Measurements from ENCODE around the gene RAE1.
A peak's percentile ranks its signal among the peaks of the same experiment; 100 is the strongest.

RAE1 gene

DNA sequence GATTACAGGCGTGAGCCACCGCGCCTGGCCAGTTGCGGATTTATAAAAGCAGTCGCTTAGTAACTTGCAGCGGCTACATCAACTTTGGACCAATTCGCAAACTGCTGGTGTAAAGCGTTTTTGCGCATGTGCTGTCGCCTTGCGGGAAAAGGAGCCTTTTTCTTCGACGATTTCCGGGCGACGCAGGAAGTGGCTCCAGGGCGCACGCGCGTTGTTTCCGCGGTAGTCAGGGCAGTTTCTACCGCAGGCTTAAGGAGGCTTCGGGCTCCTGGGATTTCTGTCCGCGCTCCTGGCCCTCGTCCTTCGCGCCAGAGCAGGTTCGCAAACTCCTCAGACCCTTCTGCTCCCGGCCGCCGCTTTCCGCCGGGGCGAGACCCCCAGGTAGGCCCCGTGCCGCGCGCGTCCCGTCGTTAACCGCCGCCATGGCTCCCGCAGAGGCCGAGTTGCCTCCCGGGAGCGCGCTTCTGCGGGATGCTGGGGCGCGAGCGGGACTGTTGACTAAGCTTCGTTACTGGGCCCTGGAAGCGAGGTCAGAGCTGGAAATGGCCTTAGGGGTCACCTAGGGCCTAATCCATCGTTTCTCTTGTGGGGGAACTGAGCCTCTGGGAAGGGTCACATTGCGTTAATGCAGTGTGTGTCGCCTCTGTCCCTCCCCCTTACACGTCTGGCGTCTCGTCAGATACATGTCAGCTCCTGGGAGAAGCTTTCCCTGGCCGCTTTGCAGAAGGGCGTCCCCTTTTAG is at the start of gene RAE1:
Gene RAE1, plus strand, starts transcription at position 214 of the 742 bp plus-strand sequence. CDS start 2,784 bp downstream, outside the sequence.
- peak; percentile 94 for DNase-seq

DNA sequence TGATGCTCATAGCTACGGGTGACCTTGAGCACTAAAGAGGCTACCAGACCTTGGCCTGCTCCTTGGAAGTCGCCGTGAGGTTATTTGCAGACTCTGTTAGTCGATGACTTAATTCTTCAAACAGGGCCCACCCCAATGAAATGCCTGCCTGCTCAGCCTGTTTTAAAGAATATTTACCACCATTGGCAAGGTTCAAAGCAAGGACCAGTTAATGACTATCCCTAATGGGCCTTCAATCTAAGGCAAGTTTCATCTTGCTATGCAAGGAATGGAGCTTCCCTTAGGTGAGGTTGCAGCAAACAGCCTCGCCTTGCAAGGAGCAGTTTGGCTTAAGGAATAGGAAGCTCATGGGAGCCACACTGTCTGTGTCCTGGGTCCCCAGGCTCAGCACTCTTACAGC is 44.3 kb upstream of the RAE1 start:
- DNase-seq: no peak

- no peak for DNase-seq
Observed at GRCh38 chr20:57308451-57309271, 42.4 kb upstream of the RAE1 start.

DNA sequence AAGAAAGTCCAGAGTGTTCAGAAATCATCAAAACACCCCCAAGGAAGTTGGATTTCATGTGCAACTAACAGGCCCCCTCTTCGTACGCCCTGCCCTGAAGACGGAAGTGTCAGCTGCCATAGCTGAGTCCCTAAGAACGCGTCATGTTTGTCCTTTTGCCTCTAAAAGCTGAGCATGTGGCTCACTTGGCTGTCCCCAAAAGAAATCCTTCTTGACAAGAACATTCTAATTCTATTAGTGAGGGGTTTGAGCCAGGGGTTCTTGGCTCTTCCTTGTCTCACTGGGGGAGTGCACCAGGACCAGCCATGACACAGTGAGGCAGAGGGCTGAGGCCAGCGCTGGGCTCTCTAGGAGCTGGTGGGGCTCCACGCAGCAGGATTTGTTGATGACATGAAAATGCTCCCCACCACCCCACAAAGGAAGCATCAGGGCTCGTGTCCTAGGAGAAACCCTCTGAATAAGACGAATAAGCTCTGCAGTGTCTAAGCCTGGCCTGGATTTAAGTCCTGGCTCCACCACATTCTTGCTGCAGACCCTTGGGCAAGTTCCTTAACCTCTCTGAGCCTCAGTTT is 41.4 kb upstream of the RAE1 start:
- no peak for DNase-seq

DNA sequence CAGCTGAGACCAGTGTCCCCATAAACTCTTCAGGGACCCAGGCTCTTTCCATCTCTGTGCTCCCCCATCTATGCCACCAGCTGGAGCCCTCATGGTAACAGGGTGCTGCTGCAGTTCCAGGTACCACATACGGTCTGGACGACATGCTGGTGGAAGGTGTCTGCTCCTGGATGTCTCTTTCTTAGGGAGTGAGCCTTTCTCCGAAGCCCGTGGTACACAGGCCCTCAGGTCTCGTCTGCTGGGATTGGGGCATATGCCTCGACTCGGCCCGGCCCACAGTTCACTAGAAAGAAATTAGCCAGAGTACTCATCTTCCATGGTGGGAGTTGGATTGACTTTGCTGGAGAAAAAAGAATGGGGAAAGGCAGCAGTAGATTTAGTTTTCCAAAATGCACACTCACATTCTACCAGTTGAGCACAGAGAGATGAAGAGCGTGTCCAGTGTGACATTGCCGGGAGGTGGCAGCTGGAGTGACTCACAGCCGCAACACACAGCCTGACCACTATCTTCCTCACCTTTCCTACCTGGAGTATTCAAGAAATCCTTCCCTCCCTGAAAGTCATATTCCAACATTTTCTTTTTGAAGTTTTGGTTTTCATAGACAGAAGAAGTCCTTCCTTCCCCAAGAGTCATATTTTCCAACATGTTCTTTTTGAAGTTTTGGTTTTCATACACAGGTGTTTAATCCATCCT is 40.1 kb upstream of the RAE1 start:
- DNase-seq: no peak

DNA sequence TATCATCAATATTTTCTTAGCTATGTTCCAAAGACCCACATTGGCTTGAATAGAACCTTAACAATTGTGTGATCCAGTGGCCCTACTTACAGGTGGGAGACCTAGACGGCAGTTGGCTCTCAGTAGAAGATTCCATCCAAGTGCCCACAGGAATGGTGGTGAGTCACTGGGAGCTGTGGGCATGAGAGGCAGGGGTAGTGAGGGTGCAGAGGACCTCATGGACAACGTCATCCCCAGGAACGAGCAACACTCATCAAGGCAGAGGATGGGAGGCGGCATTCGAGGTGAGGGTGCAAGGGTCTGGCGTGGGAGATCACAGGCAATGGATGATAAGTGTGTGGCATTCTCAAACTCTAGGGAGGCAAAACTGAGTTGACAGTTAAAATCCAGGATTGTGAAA is 38.9 kb upstream of the RAE1 start:
- DNase-seq: no peak

GRCh38 chr20:57313230-57313629 is 37.8 kb upstream of the RAE1 start:
- no peak for DNase-seq

- DNase-seq: no peak
Observed at GRCh38 chr20:57313951-57314350, 37.1 kb upstream of the RAE1 start.

- DNase-seq: no peak
Observed at GRCh38 chr20:57315083-57315975, 35.7 kb upstream of the RAE1 start.

- no peak for DNase-seq
Observed at GRCh38 chr20:57315976-57316480, 35.0 kb upstream of the RAE1 start.

DNA sequence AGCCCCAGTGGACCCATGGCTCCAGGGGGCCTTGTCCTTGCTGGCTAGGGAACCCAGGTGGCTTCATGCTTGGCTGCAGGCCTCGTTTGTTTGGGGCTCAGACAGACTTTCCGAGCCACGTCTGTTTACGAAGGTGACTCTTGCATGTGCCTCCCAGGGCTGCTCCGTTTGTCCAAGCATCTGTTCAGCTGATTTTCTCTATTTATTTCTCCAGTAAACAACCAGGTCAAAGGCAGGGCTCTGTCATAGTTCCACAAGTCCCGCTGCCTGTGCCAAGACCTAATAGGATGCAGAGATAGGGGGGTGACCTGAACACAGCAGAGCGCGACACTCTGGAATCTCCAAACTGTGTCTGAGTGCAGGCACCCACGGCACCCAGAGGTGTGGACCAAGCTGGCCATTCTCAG is 34.3 kb upstream of the RAE1 start:
- DNase-seq: no peak

DNA sequence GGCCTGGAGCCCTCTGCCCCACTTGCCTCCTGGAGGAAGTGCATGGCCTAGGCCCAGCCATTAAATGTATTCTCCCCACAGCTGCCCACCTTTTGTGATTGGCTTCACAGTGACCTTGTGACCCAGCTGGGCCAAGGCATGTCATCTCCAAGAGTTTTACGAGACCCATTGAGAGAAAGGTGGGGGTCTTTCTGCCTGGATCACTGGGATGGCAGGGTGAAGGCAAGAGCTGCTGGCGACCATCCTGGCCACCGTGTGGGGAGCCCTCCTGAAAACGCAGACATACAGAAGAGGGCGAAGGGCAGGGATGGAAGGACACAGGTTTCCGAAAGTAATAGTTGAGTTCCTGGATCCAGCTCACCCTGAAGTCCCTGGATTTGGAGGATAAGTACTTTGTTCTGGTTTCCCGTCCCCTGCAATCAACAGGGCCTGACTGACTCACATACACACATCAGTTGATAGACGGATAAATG is 33.7 kb upstream of the RAE1 start:
- DNase-seq: no peak

- DNase-seq: no peak
Observed at GRCh38 chr20:57317789-57318371, 33.2 kb upstream of the RAE1 start.

DNA sequence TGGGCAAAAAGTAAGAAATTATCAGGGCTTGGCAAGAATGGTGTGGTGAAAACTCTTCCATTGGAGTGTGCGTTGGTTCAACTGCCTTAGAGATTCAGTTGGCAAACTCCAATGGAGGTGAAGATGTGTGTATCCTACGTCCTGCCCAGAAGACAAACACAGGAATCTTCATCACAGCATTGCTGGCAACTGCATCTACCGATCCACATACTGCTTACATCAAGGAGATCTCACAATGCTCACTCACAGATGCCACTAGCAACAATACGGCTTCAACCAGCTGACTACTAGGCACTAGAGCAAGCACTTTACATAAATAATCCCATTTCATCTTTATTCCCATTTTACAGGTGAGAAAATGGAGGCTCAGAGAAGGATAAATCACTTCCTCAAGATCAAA is 31.5 kb upstream of the RAE1 start:
- DNase-seq: no peak

DNA sequence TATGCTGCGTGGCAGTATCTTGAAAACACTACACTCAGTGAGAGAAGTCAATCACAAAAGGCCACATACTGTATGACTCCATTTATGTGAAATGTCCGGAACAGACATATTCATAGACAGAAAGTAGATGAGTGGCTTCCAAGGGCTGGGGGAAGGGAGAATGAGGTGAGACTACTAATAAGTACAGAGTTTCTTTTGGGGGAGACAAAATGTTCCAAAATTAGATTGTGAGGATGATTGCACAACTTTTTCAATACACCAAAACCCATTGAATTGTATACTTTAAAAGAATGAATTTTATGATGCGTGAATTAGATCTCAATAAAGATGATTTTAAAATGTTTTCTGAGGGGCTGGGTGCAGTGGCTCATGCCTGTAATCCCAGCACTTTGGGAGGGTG is 30.7 kb upstream of the RAE1 start:
- DNase-seq: no peak

GRCh38 chr20:57321142-57321541 is 29.9 kb upstream of the RAE1 start:
- DNase-seq: no peak

DNA sequence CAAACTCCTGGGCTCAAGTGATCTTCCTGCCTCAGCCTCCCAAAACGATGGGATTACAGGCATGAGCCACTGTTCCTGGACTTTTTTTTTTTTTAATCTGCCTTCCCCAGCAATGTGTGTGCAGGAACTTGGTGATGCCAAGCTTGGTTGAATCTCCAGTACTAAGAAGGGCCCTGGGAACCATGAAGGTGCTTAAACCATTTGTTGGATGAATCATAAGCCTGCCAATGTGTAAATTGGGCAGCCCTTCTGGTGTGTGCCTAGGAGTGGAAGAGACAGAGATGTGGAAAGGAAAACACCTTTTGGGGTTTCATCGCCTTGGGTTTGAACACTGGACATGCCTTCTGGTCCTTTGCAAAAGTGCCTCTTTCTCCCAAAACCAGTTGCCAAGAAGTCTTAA is 28.6 kb upstream of the RAE1 start:
- no peak for DNase-seq

GRCh38 chr20:57323034-57323433 is 28.0 kb upstream of the RAE1 start:
- no peak for DNase-seq

- no peak for DNase-seq
Observed at GRCh38 chr20:57325632-57326356, 25.3 kb upstream of the RAE1 start.

- no peak for DNase-seq
Observed at GRCh38 chr20:57326667-57327455, 24.2 kb upstream of the RAE1 start.
